Measurements from ENCODE around the gene OR2L13. TPM values are rescaled to one million over a fixed set of nuclear protein-coding genes. Genes with fewer than 3 reads are reported as not detected.

The OR2L13 gene
- total RNA-seq, 1 donor from 2014 or later, result not detected

DNA sequence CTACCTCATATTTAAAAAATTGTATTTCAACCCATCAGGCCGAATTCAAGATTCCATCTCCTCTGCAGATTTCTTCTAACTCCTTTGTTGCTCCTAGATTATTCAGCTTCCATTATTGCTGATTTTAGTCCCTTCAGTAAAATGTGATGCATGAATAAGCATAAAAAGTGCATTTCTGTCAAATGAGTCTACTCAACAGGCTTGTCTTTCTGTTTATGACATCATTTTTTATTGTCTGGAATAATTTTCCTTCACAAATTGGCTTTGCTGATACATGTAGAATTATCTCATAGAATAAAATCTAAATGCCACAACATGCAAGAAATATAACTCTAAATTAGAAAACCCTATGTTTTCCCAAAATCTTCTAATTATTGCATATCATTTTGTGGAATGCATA lies 48.3 kb downstream of the OR2L13 start:
- no peaks in the 10 kb centered on the region for H3K4me1 Mint-ChIP-seq (ENCODE audit: low read depth, unreplicated experiment)
- no peak overlapping the region for H3K27ac Mint-ChIP-seq (ENCODE audit: unreplicated experiment)
- no peak overlapping the region for H3K4me3 Mint-ChIP-seq (ENCODE audit: unreplicated experiment)
- TF ChIP-seq CTCF (IDR thresholded peaks at IDR 0.05; ENCODE audit: partially characterized antibody, unreplicated experiment), result no peak
- no peak for DNase-seq
- H3K36me3 Mint-ChIP-seq (ENCODE audit: unreplicated experiment), result no peaks in the 10 kb centered on the region
- peaks cover 7% of the 10 kb centered on the region for H3K9me3 Mint-ChIP-seq (ENCODE audit: unreplicated experiment)
- H3K27me3 Mint-ChIP-seq (ENCODE audit: unreplicated experiment), result peaks cover 3% of the 10 kb centered on the region

- Mint-ChIP-seq H3K4me1 (ENCODE audit: low read depth, unreplicated experiment) (no peaks in the 10 kb centered on the region), H3K27me3 (ENCODE audit: unreplicated experiment) (peaks cover 3% of the 10 kb centered on the region), H3K27ac (ENCODE audit: unreplicated experiment) (no peak within 1 kb of the TSS), H3K4me3 (ENCODE audit: unreplicated experiment) (no peak within 1 kb of the TSS), H3K36me3 (ENCODE audit: unreplicated experiment) (no peaks in the 10 kb centered on the region), H3K9me3 (ENCODE audit: unreplicated experiment) (peaks cover 4% of the 10 kb centered on the region)
- TF ChIP-seq CTCF (IDR thresholded peaks at IDR 0.05; ENCODE audit: partially characterized antibody, unreplicated experiment), result no peak
- DNase-seq, result no peak
Measured at GRCh38 chr1:248144513-248145198, 49.7 kb downstream of the OR2L13 start, which contains the start of gene OR2M5. Gene OR2M5, plus strand, starts transcription at chr1:248145148. Its CDS starts 0 bp downstream, at chr1:248145148.

Other genes with a start within 250 kb of the OR2L13 start
- 5.2 TPM for gene TRIM58, start 238.0 kb upstream of the OR2L13 start, total RNA-seq (ENCODE audit: unreplicated experiment)
- gene OR2W3, start 199.6 kb upstream of the OR2L13 start, total RNA-seq (ENCODE audit: unreplicated experiment), result 1.8 TPM
- not detected for gene OR2T8, start 174.9 kb upstream of the OR2L13 start, total RNA-seq (ENCODE audit: unreplicated experiment)
- gene OR2AJ1, start 170.3 kb upstream of the OR2L13 start, total RNA-seq (ENCODE audit: unreplicated experiment), result not detected
- gene OR2L8, start 146.3 kb upstream of the OR2L13 start, total RNA-seq (ENCODE audit: unreplicated experiment), result 0.61 TPM
- gene OR2AK2, start 130.0 kb upstream of the OR2L13 start, total RNA-seq (ENCODE audit: unreplicated experiment), result 0.49 TPM
- 0.22 TPM for gene OR2L5, start 81.5 kb upstream of the OR2L13 start, total RNA-seq (ENCODE audit: unreplicated experiment)
- 0.25 TPM for gene OR2L2, start 65.1 kb upstream of the OR2L13 start, total RNA-seq (ENCODE audit: unreplicated experiment)
- gene OR2L3, start 48.3 kb upstream of the OR2L13 start, total RNA-seq (ENCODE audit: unreplicated experiment), result 0.15 TPM
- gene OR2M5, start 50.0 kb downstream of the OR2L13 start, total RNA-seq (ENCODE audit: unreplicated experiment), result not detected
- not detected for gene OR2M2, start 79.6 kb downstream of the OR2L13 start, total RNA-seq (ENCODE audit: unreplicated experiment)
- not detected for gene OR2M3, start 102.1 kb downstream of the OR2L13 start, total RNA-seq (ENCODE audit: unreplicated experiment)
- gene OR2M4, start 136.2 kb downstream of the OR2L13 start, total RNA-seq (ENCODE audit: unreplicated experiment), result not detected
- not detected for gene OR2T33, start 182.8 kb downstream of the OR2L13 start, total RNA-seq (ENCODE audit: unreplicated experiment)
- not detected for gene OR2T12, start 208.2 kb downstream of the OR2L13 start, total RNA-seq (ENCODE audit: unreplicated experiment)
- gene OR2M7, start 229.4 kb downstream of the OR2L13 start, total RNA-seq (ENCODE audit: unreplicated experiment), result not detected

Measured in glutamatergic neuron (in vitro differentiated cells).